Measurements from ENCODE around the gene COL15A1. TPM values are rescaled to one million over a fixed set of nuclear protein-coding genes. Genes with fewer than 3 reads are reported as not detected.

The COL15A1 gene
- polyA plus RNA-seq, 1 donor (not counting 4 experiments of a cell fraction or from before 2014, with no cell fraction given) = not detected

GRCh38 chr9:98985596-98985995 is 41.9 kb downstream of the COL15A1 start:
- H3K4me2 ChIP-seq (ENCODE audit: control insufficient read depth, extremely low read depth, insufficient read depth, low read depth, low read length) = no peak overlapping the region
- no peaks in the 10 kb centered on the region for H3K9me1 ChIP-seq (ENCODE audit: control insufficient read depth, extremely low read depth, insufficient read depth, low read length)
- H3K4me1 ChIP-seq (ENCODE audit: control insufficient read depth, extremely low read depth, insufficient read depth, low read length) = peaks cover 2% of the 10 kb centered on the region
- no peak overlapping the region for H3K27ac ChIP-seq (ENCODE audit: control insufficient read depth, insufficient read depth, low read length)
- dilution Hi-C loops (cut with MboI; ENCODE audit: extremely low pct_ligation_motif_present, low sequenced_read_pairs) = no loop called here
- no peak overlapping the region for H3K4me3 ChIP-seq (ENCODE audit: control insufficient read depth in 2 of 3, extremely low read depth in 1 of 3, insufficient read depth in 2 of 3, low read depth in 1 of 3, low read length in 3 of 3)
- TF ChIP-seq CTCF (optimal IDR thresholded peaks at IDR 0.05 in 1 of 3, IDR thresholded peaks at IDR 0.05 in 1 of 3, conservative IDR thresholded peaks at IDR 0.05 in 1 of 3; ENCODE audit: extremely low read depth in 1 of 3, insufficient read depth in 2 of 3, low read length in 3 of 3) = no peak
- TF ChIP-seq EZH2 (IDR thresholded peaks at IDR 0.05; ENCODE audit: low read length) = no peak
- H3K36me3 ChIP-seq (ENCODE audit: control insufficient read depth in 2 of 2, extremely low read depth in 1 of 2, insufficient read depth in 2 of 2, low read length in 2 of 2) = no peaks in the 10 kb centered on the region
- no peak overlapping the region for H3K9ac ChIP-seq (ENCODE audit: control insufficient read depth, extremely low read depth, insufficient read depth, low read length)
- H3K79me2 ChIP-seq (ENCODE audit: control insufficient read depth, insufficient read depth, low read length) = no peaks in the 10 kb centered on the region
- H3K9me3 ChIP-seq (ENCODE audit: control insufficient read depth, low read depth, low read length) = no peaks in the 10 kb centered on the region
- H3K27me3 ChIP-seq (ENCODE audit: control insufficient read depth, extremely low read depth, insufficient read depth, low read length) = no peaks in the 10 kb centered on the region
- H2AFZ ChIP-seq (ENCODE audit: control insufficient read depth, low read length) = no peak overlapping the region
- H4K20me1 ChIP-seq (ENCODE audit: control insufficient read depth, extremely low read depth, insufficient read depth, low read length) = no peaks in the 10 kb centered on the region
- DNase-seq (ENCODE audit: low read depth, low spot score) (no peak), FAIRE-seq (no peak)

- Histone ChIP-seq H2AFZ (ENCODE audit: control insufficient read depth, low read length) (no peak overlapping the region), H3K4me3 (ENCODE audit: control insufficient read depth in 2 of 3, extremely low read depth in 1 of 3, insufficient read depth in 2 of 3, low read depth in 1 of 3, low read length in 3 of 3) (no peak overlapping the region), H3K9me3 (ENCODE audit: control insufficient read depth, low read depth, low read length) (no peaks in the 10 kb centered on the region), H3K36me3 (ENCODE audit: control insufficient read depth in 2 of 2, extremely low read depth in 1 of 2, insufficient read depth in 2 of 2, low read length in 2 of 2) (no peaks in the 10 kb centered on the region), H3K27me3 (ENCODE audit: control insufficient read depth, extremely low read depth, insufficient read depth, low read length) (no peaks in the 10 kb centered on the region), H4K20me1 (ENCODE audit: control insufficient read depth, extremely low read depth, insufficient read depth, low read length) (no peaks in the 10 kb centered on the region), H3K79me2 (ENCODE audit: control insufficient read depth, insufficient read depth, low read length) (no peaks in the 10 kb centered on the region), H3K9ac (ENCODE audit: control insufficient read depth, extremely low read depth, insufficient read depth, low read length) (no peak overlapping the region), H3K4me1 (ENCODE audit: control insufficient read depth, extremely low read depth, insufficient read depth, low read length) (peaks cover 2% of the 10 kb centered on the region), H3K9me1 (ENCODE audit: control insufficient read depth, extremely low read depth, insufficient read depth, low read length) (no peaks in the 10 kb centered on the region), H3K27ac (ENCODE audit: control insufficient read depth, insufficient read depth, low read length) (no peak overlapping the region), H3K4me2 (ENCODE audit: control insufficient read depth, extremely low read depth, insufficient read depth, low read depth, low read length) (no peak overlapping the region)
- DNase-seq (ENCODE audit: low read depth, low spot score) = no peak
- dilution Hi-C loops (cut with MboI; ENCODE audit: extremely low pct_ligation_motif_present, low sequenced_read_pairs) = no loop called here
- no peak for TF ChIP-seq CTCF (optimal IDR thresholded peaks at IDR 0.05 in 1 of 3, IDR thresholded peaks at IDR 0.05 in 1 of 3, conservative IDR thresholded peaks at IDR 0.05 in 1 of 3; ENCODE audit: extremely low read depth in 1 of 3, insufficient read depth in 2 of 3, low read length in 3 of 3)
- no peak for TF ChIP-seq EZH2 (IDR thresholded peaks at IDR 0.05; ENCODE audit: low read length)
- no peak for FAIRE-seq
These were observed 43.4 kb downstream of the COL15A1 start for GRCh38 chr9:98986866-98987651.
